IMR-90 (cell line): Measurements from ENCODE around the gene MTCP1. TPM values are rescaled to one million over a fixed set of nuclear protein-coding genes. Genes with fewer than 3 reads are reported as not detected.

Experiments used
- ATAC-seq: fragments of 200-7000 bp; cut with Tn5 transposase; 2 replicates; pipeline ENCODE4 v1.9.1; 2020; ENCODE audit warnings: low read depth, mild to moderate bottlenecking, moderate library complexity
- BruUV-seq: library from RNA; stranded (reverse); fragments of 400-500 nt; replicated peaks from 2 replicates; lab custom pipeline; 2021; lab: Mats Ljungman, UMichigan
- CTCF ChIA-PET: fragments of 300-600 bp; formaldehyde crosslinking; extraction: SDS; loops from one replicate; lab custom pipeline; 2021; ENCODE audit warnings: antibody characterized with exemption; lab: Yijun Ruan, JAX
- POLR2A ChIA-PET: fragments of 300-600 bp; sonication (Branson Sonifier 250); formaldehyde crosslinking; loops from one replicate; lab custom pipeline; 2022; ENCODE audit warnings: antibody characterized with exemption; ENCODE audit not compliant: unreplicated experiment; lab: Charles Lee
- DNase-seq: peaks from one replicate; pipeline ENCODE4 v3.0.0; 2013
- H2AFZ ChIP-seq: replicated peaks from 2 replicates; pipeline ENCODE3; 2013; ENCODE audit warnings: low read length, mild to moderate bottlenecking; ENCODE audit not compliant: poor library complexity
- H2AK5ac ChIP-seq: 2 replicates; pipeline ENCODE4 v1.6.1; 2013; ENCODE audit warnings: low read depth, low read length, inconsistent platforms
- H2AK9ac ChIP-seq: replicated peaks from 2 replicates; pipeline ENCODE3; 2013; ENCODE audit warnings: mild to moderate bottlenecking, low read depth, low read length, moderate library complexity; ENCODE audit not compliant: poor library complexity
- H2BK120ac ChIP-seq: 2 replicates; pipeline ENCODE4 v1.6.1; 2013; ENCODE audit warnings: low read depth, low read length, inconsistent platforms
- H2BK15ac ChIP-seq: 3 replicates; pipeline ENCODE4 v1.6.1; 2013; ENCODE audit warnings: low read depth, low read length, inconsistent platforms
- H2BK20ac ChIP-seq: 2 replicates; pipeline ENCODE4 v1.6.1; 2013; ENCODE audit warnings: low read depth, mild to moderate bottlenecking, inconsistent platforms, low read length, moderate library complexity
- H2BK5ac ChIP-seq: 2 replicates; pipeline ENCODE4 v1.6.1; 2013; ENCODE audit warnings: mild to moderate bottlenecking, low read depth, low read length, inconsistent platforms; ENCODE audit not compliant: poor library complexity, severe bottlenecking
- H3K14ac ChIP-seq: replicated peaks from 2 replicates; pipeline ENCODE4 v1.6.1; 2013; ENCODE audit warnings: low read depth, low read length, inconsistent platforms
- H3K18ac ChIP-seq: 2 replicates; pipeline ENCODE4 v1.6.1; 2013; ENCODE audit warnings: low read depth, low read length, control low read depth
- H3K23ac ChIP-seq: 2 replicates; pipeline ENCODE4 v1.6.1; 2013; ENCODE audit warnings: low read depth, low read length, inconsistent platforms
- H3K27ac ChIP-seq: 2 replicates; pipeline ENCODE4 v1.5.1; 2013; ENCODE audit warnings: mild to moderate bottlenecking, control low read depth, low read length; ENCODE audit not compliant: insufficient read depth
- H3K27me3 ChIP-seq: 2 replicates; pipeline ENCODE4 v1.6.1; 2013; ENCODE audit warnings: low read length; ENCODE audit not compliant: control insufficient read depth, insufficient read depth
- H3K36me3 ChIP-seq: 2 replicates; pipeline ENCODE4 v1.6.1; 2013; ENCODE audit warnings: low read length, mixed read lengths; ENCODE audit not compliant: control insufficient read depth, insufficient read depth
- H3K4ac ChIP-seq: 2 replicates; pipeline ENCODE4 v1.6.1; 2013; ENCODE audit warnings: low read depth, low read length, inconsistent platforms
- H3K4me1 ChIP-seq: 2 replicates; pipeline ENCODE4 v1.6.1; 2013; ENCODE audit warnings: low read length, mixed read lengths; ENCODE audit not compliant: control insufficient read depth, insufficient read depth
- H3K4me2 ChIP-seq: 2 replicates; pipeline ENCODE4 v1.6.1; 2013; ENCODE audit warnings: low read depth, mild to moderate bottlenecking, control low read depth, low read length, moderate library complexity
- H3K4me3 ChIP-seq: 2 replicates; pipeline ENCODE4 v1.5.1; 2013; ENCODE audit warnings: low read depth, mild to moderate bottlenecking, control low read depth, low read length, moderate library complexity; ENCODE audit not compliant: insufficient read depth
- H3K56ac ChIP-seq: 2 replicates; pipeline ENCODE4 v1.6.1; 2013; ENCODE audit warnings: low read length, inconsistent platforms; ENCODE audit not compliant: insufficient read depth; ENCODE audit errors: extremely low read depth
- H3K79me1 ChIP-seq, 2 experiments: 2 replicates each; pipeline ENCODE4 v1.6.1; 2013; ENCODE audit warnings: low read length in 2 of 2, inconsistent platforms in 1 of 2, low read depth in 1 of 2
- H3K9ac ChIP-seq: 2 replicates; pipeline ENCODE4 v1.6.1; 2013; ENCODE audit warnings: low read depth, low read length, control low read depth
- H3K9me1 ChIP-seq: 2 replicates; pipeline ENCODE4 v1.6.1; 2013; ENCODE audit warnings: low read length, inconsistent platforms; ENCODE audit not compliant: insufficient read depth
- H3K9me3 ChIP-seq: 2 replicates; pipeline ENCODE4 v1.6.1; 2013; ENCODE audit warnings: low read length; ENCODE audit not compliant: control insufficient read depth, insufficient read depth
- H4K20me1 ChIP-seq: 2 replicates; pipeline ENCODE4 v1.6.1; 2013; ENCODE audit warnings: low read length, inconsistent platforms; ENCODE audit not compliant: insufficient read depth
- H4K5ac ChIP-seq: 2 replicates; pipeline ENCODE4 v1.6.1; 2013; ENCODE audit warnings: mild to moderate bottlenecking, low read depth, low read length, control low read depth
- H4K8ac ChIP-seq, 2 experiments: 2 replicates each; pipeline ENCODE4 v1.6.1; 2013; ENCODE audit warnings: low read depth in 2 of 2, low read length in 2 of 2, control low read depth in 1 of 2, inconsistent platforms in 1 of 2
- H4K91ac ChIP-seq: 2 replicates; pipeline ENCODE4 v1.6.1; 2013; ENCODE audit warnings: low read depth, low read length, inconsistent platforms; ENCODE audit not compliant: insufficient read depth
- BHLHE40 ChIP-seq: fragments of 150-350 bp; IDR thresholded peaks from 2 replicates; pipeline ENCODE4 v1.6.1; 2016; ENCODE audit warnings: mild to moderate bottlenecking, low read depth, low read length
- CEBPB ChIP-seq: IDR thresholded peaks from 2 replicates; pipeline ENCODE4 v1.6.1; 2012; ENCODE audit warnings: low read depth, low read length, improper control_type of control experiment
- CHD1 ChIP-seq: IDR thresholded peaks from 2 replicates; pipeline ENCODE4 v1.6.1; 2012; ENCODE audit warnings: low read depth, low read length, improper control_type of control experiment
- CTCF ChIP-seq: conservative IDR thresholded peaks from 2 replicates; pipeline ENCODE4 v1.5.1; 2012; ENCODE audit warnings: mild to moderate bottlenecking, low read depth, low read length, improper control_type of control experiment
- ELK1 ChIP-seq: fragments of 150-350 bp; IDR thresholded peaks from 2 replicates; pipeline ENCODE4 v1.6.1; 2016; ENCODE audit warnings: low read depth, mild to moderate bottlenecking, low read length, moderate library complexity, borderline replicate concordance
- FOS ChIP-seq: fragments of 150-350 bp; IDR thresholded peaks from 2 replicates; pipeline ENCODE4 v1.6.1; 2016; ENCODE audit warnings: low read depth, low read length
- MAFK ChIP-seq: IDR thresholded peaks from 2 replicates; pipeline ENCODE4 v1.6.1; 2012; ENCODE audit warnings: low read depth, low read length, improper control_type of control experiment
- MAZ ChIP-seq: IDR thresholded peaks from 2 replicates; pipeline ENCODE4 v1.6.1; 2012; ENCODE audit warnings: low read depth, mild to moderate bottlenecking, low read length, improper control_type of control experiment, moderate library complexity, borderline replicate concordance
- MXI1 ChIP-seq: IDR thresholded peaks from 2 replicates; pipeline ENCODE4 v1.6.1; 2012; ENCODE audit warnings: low read depth, mild to moderate bottlenecking, low read length, moderate library complexity, borderline replicate concordance
- NFE2L2 ChIP-seq: fragments of 150-350 bp; IDR thresholded peaks from 2 replicates; pipeline ENCODE4 v1.6.1; 2016; ENCODE audit warnings: low read depth, mild to moderate bottlenecking, low read length
- POLR2A ChIP-seq: IDR thresholded peaks from 2 replicates; pipeline ENCODE4 v1.6.1; 2012; ENCODE audit warnings: mild to moderate bottlenecking, low read depth, low read length
- RAD21 ChIP-seq: IDR thresholded peaks from 2 replicates; pipeline ENCODE4 v1.6.1; 2012; ENCODE audit warnings: low read length, improper control_type of control experiment
- RCOR1 ChIP-seq: IDR thresholded peaks from 2 replicates; pipeline ENCODE4 v1.6.1; 2012; ENCODE audit warnings: mild to moderate bottlenecking, low read length, improper control_type of control experiment; ENCODE audit not compliant: insufficient replicate concordance
- RFX5 ChIP-seq: IDR thresholded peaks from 2 replicates; pipeline ENCODE4 v1.8.0; 2012; ENCODE audit warnings: low read depth, mild to moderate bottlenecking, low read length, moderate library complexity
- WGBS, 2 experiments: methylation state at CpG; one replicate each; pipeline versions ENCODE4 v1.1.5 to v1.1.7; 2013; ENCODE audit warnings: missing lambda C conversion rate in 2 of 2; ENCODE audit not compliant: insufficient read length in 1 of 2; ENCODE audit errors: extremely low coverage in 2 of 2; 5-methylcytosine and 5-hydroxymethylcytosine counted together
- dilution Hi-C: fragments of 300-500 bp; cut with HindIII; formaldehyde crosslinking; loops from one replicate; pipeline ENCODE4 v1.14.3; 2018; ENCODE audit warnings: low sequenced_read_pairs; ENCODE audit not compliant: unreplicated experiment
- in situ Hi-C: fragments of 300-500 bp; cut with MboI; formaldehyde crosslinking; loops from 3 replicates; pipeline ENCODE4 v1.14.3; 2019; ENCODE audit warnings: low sequenced_read_pairs, inconsistent platforms, mixed read lengths
- intact Hi-C: fragments of 100-400 bp; cut with micrococcal nuclease; formaldehyde crosslinking; loops from 2 replicates; pipeline ENCODE4 v1.10.0; 2022
- polyA plus RNA-seq, 3 experiments: library from polyadenylated mRNA; depleted of rRNA; stranded (reverse); fragments of >200 nt; gene quantifications; 2 replicates each; pipeline ENCODE4 v1.2.3, GENCODE V29; 2012; ENCODE audit warnings: low replicate concordance in 1 of 3
- total RNA-seq: library from RNA; depleted of rRNA; stranded (reverse); fragments of >200 nt; gene quantifications from 2 replicates; pipeline ENCODE4 v1.2.3, GENCODE V29; 2012
- TF ChIP-seq, protein P1 (sequence below): fragments of 150-350 bp; IDR thresholded peaks from 2 replicates; pipeline ENCODE4 v1.6.1; 2017; ENCODE audit warnings: mild to moderate bottlenecking, antibody characterized with exemption, low read length, low read depth

The MTCP1 gene
- total and polyA plus RNA-seq, 2 of the 4 experiments (the other 2 are of a cell fraction) = 0.54 to 4.2 TPM

- H2BK120ac ChIP-seq = no peak overlapping the region
- no peak overlapping the region for H3K4me2 ChIP-seq
- H3K79me1 ChIP-seq = peaks cover 1 to 10% of the 10 kb centered on the region in 2 experiments; a peak in 2 of 4 replicates
- H3K9me3 ChIP-seq = no peaks in the 10 kb centered on the region
- H3K23ac ChIP-seq = no peak overlapping the region
- no peaks in the 10 kb centered on the region for H4K20me1 ChIP-seq
- no peaks in the 10 kb centered on the region for H3K9me1 ChIP-seq
- no peak overlapping the region for H4K5ac ChIP-seq
- no peak for ATAC-seq
- no peak overlapping the region for H2BK15ac ChIP-seq
- no peak overlapping the region for H3K27ac ChIP-seq
- H3K4ac ChIP-seq = no peak overlapping the region
- BruUV-seq = no TSS peak
- no peak overlapping the region for H3K18ac ChIP-seq
- H3K27me3 ChIP-seq = no peaks in the 10 kb centered on the region
- intact Hi-C loops = no loop called here
- ChIA-PET CTCF (interaction anchor here (0.6 to 1.1 kb wide), 2 partner anchors 48 to 143 kb away, joined by 3 to 4 read pairs; no protein-coding TSS in a partner anchor), POLR2A (no interaction called here)
- no peak overlapping the region for H2BK5ac ChIP-seq
- no peak overlapping the region for H3K14ac ChIP-seq
- H3K4me3 ChIP-seq = no peak overlapping the region
- H2AK9ac ChIP-seq = no peak overlapping the region
- H3K56ac ChIP-seq = no peak overlapping the region
- peaks cover 4% of the 10 kb centered on the region for H3K4me1 ChIP-seq
- H4K8ac ChIP-seq = no peak overlapping the region
- no peak for TF ChIP-seq NFE2L2
- no peak for TF ChIP-seq BHLHE40
- TF ChIP-seq, protein P1, sequence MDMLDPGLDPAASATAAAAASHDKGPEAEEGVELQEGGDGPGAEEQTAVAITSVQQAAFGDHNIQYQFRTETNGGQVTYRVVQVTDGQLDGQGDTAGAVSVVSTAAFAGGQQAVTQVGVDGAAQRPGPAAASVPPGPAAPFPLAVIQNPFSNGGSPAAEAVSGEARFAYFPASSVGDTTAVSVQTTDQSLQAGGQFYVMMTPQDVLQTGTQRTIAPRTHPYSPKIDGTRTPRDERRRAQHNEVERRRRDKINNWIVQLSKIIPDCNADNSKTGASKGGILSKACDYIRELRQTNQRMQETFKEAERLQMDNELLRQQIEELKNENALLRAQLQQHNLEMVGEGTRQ = no peak
- no peak for TF ChIP-seq CEBPB
- no peak for TF ChIP-seq MAFK
- no peak for TF ChIP-seq RAD21
- TF ChIP-seq ELK1 = no peak
- no peak for TF ChIP-seq POLR2A
- TF ChIP-seq RFX5 = no peak
- TF ChIP-seq RCOR1 = no peak
- no peak for TF ChIP-seq MXI1
- TF ChIP-seq CHD1 = no peak
- TF ChIP-seq FOS = no peak
- TF ChIP-seq MAZ = no peak
- no peak for TF ChIP-seq CTCF
- no peak overlapping the region for H2BK20ac ChIP-seq
- no CpG with 5 or more reads among the region's 4 CpGs for WGBS, 2 experiments
- no peak overlapping the region for H3K9ac ChIP-seq
- H2AK5ac ChIP-seq = no peak overlapping the region
- no peak overlapping the region for H2AFZ ChIP-seq
- no peak for DNase-seq
- H4K91ac ChIP-seq = no peak overlapping the region
- in situ Hi-C loops = no loop called here
- no peaks in the 10 kb centered on the region; the same call in 1 of the 2 replicates for H3K36me3 ChIP-seq
- dilution Hi-C loops = no loop called here
These were observed 9.2 kb downstream of the MTCP1 start for GRCh38 chrX:155061760-155062159.
